HG03442 (cell line): ENCODE measurements around the gene CBFA2T3.

Experiments used
- ATAC-seq: cut with Tn5 transposase; IDR thresholded peaks from one replicate; pipeline ENCODE4 v1.9.1; 2021; ENCODE audit warnings: mild to moderate bottlenecking, moderate library complexity; ENCODE audit not compliant: unreplicated experiment

CBFA2T3 gene

GRCh38 chr16:88880226-88881006, 96.6 kb downstream of the CBFA2T3 start:
- no peak for ATAC-seq

- ATAC-seq = no peak
Measured at GRCh38 chr16:88879788-88880055, 97.3 kb downstream of the CBFA2T3 start.

DNA sequence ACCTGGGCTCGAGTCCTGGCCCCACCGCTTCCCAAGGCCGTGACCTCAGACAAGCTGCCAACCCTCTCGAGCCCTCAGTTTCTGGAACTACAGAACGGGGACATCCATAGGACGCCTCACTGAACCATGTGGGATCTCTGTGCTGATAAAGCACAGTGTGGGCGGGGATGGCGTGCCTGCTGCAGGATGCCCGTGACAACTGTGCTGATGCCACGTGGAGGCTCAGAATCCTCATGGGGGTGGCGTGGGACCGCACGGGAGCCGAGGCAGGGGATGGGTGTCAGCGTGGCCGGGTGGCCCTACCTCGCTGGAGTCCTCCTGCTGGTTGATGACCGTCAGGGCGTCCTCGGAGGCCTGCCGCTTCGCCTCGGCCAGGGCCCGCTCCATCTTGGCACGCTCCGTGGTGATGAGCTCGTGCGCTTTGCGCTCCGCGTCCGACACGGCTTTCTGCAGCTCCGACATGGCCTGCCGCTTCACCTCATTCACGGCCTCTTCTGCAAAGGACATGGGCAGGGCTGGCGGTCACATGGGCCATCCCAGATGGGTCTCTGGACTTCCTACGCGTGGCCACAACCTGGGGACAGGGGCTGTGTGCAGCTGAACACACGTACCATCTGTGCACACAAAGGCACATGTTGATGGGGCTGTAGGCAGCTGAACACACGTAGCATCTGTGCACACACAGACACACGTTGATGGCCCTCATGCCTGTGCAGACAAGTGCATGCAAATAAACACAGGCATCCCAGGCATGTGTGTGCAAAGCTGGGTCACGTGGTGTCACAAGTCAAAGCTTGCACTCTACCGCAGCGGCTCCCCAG, 97.8 kb downstream of the CBFA2T3 start:
- ATAC-seq = no peak

GRCh38 chr16:88878356-88878755, 98.7 kb downstream of the CBFA2T3 start:
- ATAC-seq = no peak

DNA sequence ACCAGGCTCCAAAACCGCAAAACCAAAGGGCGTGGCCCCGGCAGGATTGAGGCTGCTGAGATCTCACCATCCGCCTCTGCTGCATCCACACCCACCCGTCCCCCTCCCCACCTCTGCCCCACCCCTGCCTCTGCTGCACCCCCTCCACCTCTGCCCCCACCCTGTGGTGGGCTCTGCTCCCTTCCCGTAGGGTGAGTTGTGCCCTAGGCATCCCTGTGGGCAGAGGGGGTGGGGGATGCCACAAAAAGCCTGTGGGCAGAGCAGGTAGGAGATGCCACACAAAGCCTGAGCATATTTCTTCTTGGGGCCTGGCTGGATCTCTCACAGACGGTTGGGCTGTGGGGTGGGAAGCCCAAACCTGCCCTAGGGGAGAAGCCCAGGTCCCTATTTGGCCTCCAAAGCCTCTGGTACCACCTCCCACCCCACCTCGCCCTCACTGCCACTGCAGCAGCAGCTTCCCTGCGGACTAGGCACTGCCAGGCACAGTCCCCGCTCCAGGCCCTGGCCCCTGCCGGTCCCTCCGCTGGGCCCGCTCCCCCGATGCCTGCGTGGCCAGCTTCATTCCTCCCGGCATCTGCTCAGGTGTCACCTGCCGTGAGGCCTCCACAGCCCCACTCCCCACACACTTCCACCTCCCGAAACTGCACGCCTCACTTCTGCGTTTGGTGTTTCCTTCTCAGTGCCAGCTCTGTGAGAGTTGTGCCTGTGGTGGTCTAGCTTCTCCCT, 99.3 kb downstream of the CBFA2T3 start:
- no peak for ATAC-seq

GRCh38 chr16:88876942-88877526, 100.0 kb downstream of the CBFA2T3 start:
- ATAC-seq = no peak

DNA sequence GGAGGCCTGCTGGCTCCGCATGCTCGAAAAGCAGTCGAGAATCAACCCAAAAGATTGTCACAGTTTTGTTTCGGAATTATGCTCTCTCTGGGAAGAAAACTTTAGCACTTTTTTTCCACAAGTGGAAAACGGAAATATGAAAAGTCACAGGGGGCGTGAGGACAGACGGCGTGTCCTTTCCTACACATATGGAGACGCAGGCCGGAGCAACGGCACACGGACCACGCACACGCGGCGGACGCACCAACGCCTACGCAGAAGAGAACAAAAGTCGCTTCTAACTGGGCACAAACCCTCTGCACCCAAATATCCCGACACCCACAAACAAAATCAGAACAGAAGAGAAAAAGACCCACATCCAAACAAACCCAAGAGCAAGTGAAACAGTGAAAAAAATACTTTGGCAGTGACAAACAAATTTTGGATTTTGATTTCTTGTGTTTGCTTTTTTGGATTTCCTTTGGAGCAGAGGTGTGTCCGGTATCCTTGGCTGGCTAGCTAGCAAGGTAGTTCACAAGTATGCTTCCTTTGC, 101.2 kb downstream of the CBFA2T3 start:
- no peak for ATAC-seq

GRCh38 chr16:88874938-88875599, 101.9 kb downstream of the CBFA2T3 start:
- no peak for ATAC-seq

DNA sequence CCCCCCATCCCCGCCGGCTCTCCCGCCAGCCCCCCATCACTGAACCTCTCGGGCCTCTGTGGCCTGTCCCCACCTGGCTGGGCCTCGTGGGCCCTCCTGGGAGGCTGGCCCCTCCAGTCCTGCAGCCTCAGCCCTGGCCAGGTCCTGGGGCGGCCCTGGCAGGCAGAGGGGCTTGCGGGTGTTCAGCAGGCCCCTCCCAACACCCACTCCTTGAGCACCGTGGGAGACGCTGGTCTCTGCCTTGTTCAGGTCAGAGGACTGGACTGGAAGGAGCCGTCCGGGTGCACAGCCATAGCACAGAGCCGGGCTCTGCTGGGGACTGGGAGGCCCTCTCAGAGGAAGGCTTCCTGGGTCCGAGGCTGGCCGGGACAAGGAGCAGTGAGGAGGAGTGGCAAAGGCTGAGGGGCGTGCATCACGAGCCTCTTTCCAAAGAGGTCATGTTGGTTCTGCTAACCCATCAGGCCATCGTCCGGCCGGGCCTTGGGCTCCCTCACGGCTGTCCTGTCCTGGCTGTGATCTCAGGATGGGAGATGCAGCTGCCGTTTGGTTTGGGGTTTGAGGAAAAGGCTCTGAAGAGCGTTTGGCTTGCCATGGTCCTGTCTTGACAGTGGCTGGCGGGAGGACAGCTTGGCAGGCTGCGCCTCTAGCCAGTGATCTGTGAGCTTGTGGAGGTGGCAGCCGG, 104.2 kb downstream of the CBFA2T3 start:
- ATAC-seq = no peak

GRCh38 chr16:88871730-88872416, 105.1 kb downstream of the CBFA2T3 start:
- no peak for ATAC-seq

DNA sequence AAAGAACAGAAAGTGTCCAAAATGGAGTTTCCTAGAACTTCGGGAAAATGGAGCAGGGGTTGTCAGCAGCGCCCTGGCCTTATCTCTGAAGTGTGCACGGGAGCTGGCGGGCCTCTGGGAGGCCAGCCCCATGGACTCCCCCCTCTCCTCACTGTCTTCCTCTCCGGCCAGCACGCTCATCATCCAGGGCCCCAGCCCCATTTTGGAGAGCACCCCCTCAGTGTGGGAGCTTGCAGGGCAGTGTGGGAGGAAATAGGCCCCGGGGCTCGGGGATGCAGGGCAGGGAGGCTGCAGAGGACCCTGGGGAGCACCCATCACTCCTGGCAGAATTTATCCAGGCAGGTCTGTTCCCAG, 105.7 kb downstream of the CBFA2T3 start:
- ATAC-seq = no peak

- ATAC-seq = no peak
Measured at GRCh38 chr16:88870608-88871348, 106.2 kb downstream of the CBFA2T3 start.

GRCh38 chr16:88869673-88869980, 107.4 kb downstream of the CBFA2T3 start:
- no peak for ATAC-seq

- no peak for ATAC-seq
Measured at GRCh38 chr16:88868974-88869672, 107.9 kb downstream of the CBFA2T3 start.

DNA sequence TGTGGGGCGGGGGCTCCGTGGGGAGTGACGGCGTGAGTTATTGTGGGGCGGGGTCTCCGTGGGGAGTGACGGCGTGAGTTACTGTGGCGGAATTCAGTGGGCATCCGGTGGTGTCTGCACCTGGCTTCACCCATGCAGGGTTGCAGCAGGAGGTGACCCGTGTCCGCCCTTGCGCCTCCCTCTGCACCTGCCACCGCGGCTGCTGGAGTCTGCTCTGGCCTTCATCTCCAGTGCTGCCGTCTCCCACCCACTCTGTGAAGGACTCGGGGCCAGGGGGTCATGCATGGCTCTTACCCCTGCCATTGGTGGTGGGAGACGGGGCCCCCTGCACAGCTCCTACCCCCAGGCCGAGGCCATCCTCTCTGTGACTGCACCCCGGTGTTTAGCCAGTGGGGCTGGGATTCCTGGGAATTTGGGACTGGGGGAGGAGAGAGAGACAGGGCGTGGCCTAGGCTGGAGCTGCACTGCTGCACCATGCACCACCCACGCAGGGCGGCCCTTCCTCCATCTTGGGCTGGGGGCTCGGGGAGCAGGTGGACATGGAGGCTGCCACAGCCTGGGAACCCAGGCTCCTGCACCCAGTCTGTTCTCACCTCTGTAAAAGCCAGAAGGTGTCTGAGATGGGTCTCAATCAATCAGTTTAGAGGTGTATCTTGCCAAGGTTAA, 109.3 kb downstream of the CBFA2T3 start:
- no peak for ATAC-seq

- ATAC-seq = no peak
Measured at GRCh38 chr16:88866151-88866920, 110.7 kb downstream of the CBFA2T3 start, which contains the start of gene PABPN1L. Gene PABPN1L (minus strand): TSS chr16:88866660. CDS start chr16:88866606, 54 bp downstream.

DNA sequence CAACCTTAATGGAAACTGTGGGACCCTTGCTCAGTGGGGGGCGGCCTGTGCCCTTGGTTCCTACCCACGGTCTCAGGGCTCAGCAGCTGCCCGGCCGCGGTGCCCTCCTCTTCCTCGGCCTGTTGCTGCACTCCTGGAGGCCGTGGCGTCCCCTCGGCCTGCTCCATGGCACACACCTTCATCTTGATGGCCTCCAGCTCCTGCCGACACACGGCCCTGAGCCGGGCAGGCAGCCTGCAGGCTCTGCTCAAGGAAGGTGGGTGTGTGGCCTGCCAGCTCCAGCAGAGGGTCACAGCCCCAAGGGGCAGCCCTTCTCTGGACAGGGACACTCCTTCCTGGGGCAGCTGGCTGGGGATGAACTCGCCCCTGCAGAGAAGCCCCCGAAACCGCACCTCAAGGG, 111.3 kb downstream of the CBFA2T3 start:
- ATAC-seq = no peak
